HG03066 (cell line): ENCODE measurements around the gene KLHDC1.
A peak's percentile ranks its signal among the peaks of the same experiment; 100 is the strongest.
"Not testable (repeated sequence)": the region's sequence is repeated elsewhere in the genome, so short reads cannot be mapped to it uniquely, and the experiment has no call there.

Experiments
- ATAC-seq: cut with Tn5 transposase; IDR thresholded peaks from one replicate; pipeline ENCODE4 v1.9.1; 2021; ENCODE audit warnings: low read depth; ENCODE audit not compliant: unreplicated experiment

KLHDC1 gene

DNA sequence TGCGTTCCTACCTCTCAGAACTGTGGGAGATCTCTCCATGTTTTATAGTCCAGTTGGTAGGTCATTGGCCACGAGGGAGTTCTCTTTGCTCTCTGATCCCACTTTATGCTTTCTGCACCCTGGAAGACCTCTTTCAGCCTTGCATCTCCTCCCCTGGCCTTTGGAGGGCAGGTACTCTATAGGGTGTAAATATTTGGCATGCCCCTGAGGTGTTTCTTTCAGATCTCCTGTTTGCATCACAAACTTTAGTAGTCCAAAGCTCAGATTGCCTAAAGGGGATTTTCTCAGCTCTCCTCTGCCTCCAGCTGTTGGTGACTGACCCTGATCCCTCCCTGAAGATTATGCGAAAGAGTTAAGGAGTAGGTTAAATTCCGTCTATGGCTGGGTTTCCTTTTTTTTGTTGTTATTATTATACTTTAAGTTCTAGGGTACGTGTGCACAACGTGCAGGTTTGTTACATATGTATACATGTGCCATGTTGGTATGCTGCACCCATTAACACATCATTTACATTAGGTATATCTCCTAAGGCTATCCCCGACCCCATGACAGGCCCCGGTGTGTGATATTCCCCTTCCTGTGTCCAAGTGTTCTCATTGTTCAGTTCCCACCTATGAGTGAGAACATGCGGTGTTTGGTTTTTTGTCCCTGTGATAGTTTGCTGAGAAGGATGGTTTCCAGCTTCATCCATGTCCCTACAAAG lies 29.0 kb downstream of the KLHDC1 start:
- not testable (repeated sequence) for ATAC-seq

GRCh38 chr14:49727171-49727570 lies 34.3 kb downstream of the KLHDC1 start:
- ATAC-seq: no peak

GRCh38 chr14:49732896-49733295 lies 40.0 kb downstream of the KLHDC1 start:
- ATAC-seq: no peak

DNA sequence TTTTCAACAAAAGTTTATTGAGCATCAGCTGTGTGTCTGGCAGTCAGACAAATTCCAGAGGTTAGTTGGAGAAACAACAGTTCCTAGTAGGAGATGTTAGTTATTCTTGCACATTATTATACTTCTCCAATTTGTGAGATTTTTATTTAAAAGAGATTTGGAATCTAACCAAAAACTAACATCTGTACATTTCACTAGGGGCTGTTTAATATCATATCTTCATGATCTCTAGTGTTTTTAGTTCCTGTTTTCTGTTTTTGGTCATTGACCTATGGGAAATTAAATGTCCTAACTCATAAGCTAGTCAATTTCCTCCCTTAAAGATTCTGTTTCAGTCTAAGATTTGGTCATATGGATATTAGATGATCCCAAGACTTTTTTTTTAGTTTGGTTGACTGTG lies 40.9 kb downstream of the KLHDC1 start:
- ATAC-seq: no peak

GRCh38 chr14:49735669-49736068 lies 42.7 kb downstream of the KLHDC1 start:
- not testable (repeated sequence) for ATAC-seq

DNA sequence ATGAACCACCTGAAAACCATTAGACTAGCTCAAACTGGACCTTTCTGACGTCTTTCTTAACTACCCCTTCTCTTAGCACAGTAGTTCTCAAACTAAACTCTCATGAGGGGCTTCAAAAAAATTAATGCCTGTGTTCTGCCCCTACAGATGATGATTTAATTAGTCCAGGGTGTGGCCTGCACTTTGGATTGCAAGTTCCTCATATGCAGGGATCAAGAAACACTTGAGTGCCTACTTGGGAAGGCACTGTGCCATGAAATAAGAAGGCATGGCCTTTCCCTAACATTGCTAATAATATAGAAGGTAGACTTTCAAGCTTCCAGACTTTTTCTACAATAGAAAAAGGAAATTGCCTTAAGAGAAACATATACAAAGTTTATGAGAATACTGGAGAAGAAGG lies 52.3 kb downstream of the KLHDC1 start:
- ATAC-seq: no peak

DNA sequence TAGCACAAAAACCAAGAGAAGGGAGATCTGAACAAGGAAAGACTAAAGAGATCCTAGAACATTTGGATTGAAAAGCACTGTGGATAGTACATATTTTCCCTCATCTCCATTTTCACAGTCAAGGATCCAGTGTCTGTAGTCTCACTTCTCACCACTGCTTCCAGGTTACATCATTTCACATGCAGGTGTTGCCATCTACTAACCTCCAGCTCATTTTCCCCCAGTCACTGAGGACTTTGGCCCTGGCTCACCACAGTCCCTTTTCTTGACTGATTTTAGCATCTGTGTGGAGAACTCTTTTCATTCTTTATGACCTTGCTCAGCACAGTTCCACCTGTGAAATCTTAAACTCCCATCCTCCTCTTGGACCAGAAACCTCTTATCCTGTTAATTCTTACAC lies 53.6 kb downstream of the KLHDC1 start:
- not testable (repeated sequence) for ATAC-seq

DNA sequence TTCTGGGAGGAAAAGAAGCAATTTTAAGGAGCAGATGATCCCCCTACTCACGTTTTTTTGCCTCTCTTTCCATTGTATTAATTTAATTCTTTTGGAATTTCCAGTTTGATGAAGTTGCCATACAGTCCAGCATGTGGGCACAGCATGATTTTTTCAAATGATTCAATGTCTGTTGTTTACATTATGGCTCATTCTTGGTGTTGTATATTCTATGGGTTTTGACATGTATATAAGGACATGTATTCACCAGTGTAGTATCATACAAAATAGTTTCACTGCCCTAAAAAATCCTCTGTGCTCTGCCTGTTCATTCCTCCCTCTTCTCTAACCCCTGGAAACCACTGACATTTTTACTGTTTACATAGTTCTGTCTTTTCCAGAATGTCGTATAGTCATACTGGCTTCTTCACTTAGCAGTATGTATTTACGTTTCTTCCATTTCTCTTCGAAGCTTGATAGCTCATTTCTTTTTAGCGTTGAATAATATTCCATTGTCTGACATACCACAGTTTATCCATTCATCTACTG lies 61.7 kb downstream of the KLHDC1 start:
- no peak for ATAC-seq

- ATAC-seq: no peak
Measured at GRCh38 chr14:49755378-49755777, 62.5 kb downstream of the KLHDC1 start.

- no peak for ATAC-seq
Measured at GRCh38 chr14:49761839-49762551, 69.1 kb downstream of the KLHDC1 start.

- ATAC-seq: no peak
Measured at GRCh38 chr14:49766839-49767238, 73.9 kb downstream of the KLHDC1 start.

GRCh38 chr14:49767270-49767570 lies 74.3 kb downstream of the KLHDC1 start:
- ATAC-seq: no peak

GRCh38 chr14:49767571-49768300 lies 74.8 kb downstream of the KLHDC1 start, which contains the start of gene KLHDC2:
KLHDC2 (plus strand) TSS chr14:49768153; CDS start chr14:49768469, 316 bp downstream.
- peak; percentile 87 for ATAC-seq

GRCh38 chr14:49768301-49769121 lies 75.6 kb downstream of the KLHDC1 start:
- peak; percentile 33 for ATAC-seq

- ATAC-seq: no peak
Measured at GRCh38 chr14:49769171-49769570, 76.3 kb downstream of the KLHDC1 start.

- no peak for ATAC-seq
Measured at GRCh38 chr14:49769581-49770211, 76.8 kb downstream of the KLHDC1 start.

- no peak for ATAC-seq
Measured at GRCh38 chr14:49770212-49770817, 77.4 kb downstream of the KLHDC1 start.

- not testable (repeated sequence) for ATAC-seq
Measured at GRCh38 chr14:49771691-49772090, 78.8 kb downstream of the KLHDC1 start.

DNA sequence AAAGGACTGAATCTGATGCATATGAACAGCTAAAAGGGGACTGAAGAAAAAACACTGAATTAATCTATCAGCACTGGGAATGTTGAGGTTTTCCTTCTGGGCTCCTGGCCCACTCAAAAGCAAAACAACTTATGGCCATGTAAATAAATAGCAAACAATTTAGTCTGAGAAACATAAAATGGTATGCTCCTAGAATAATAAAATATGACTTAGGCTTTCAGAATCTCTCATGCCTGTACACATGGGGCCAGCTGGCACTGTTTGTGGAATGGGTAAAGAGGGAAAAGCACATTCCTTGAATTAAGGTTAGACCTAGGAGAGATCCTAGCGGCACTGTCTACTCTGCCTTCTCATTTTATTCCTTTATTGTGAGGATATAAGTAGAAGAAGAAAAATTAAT lies 81.2 kb downstream of the KLHDC1 start:
- no peak for ATAC-seq

GRCh38 chr14:49778421-49778820 lies 85.5 kb downstream of the KLHDC1 start:
- ATAC-seq: no peak
